H1 (cell line): ENCODE measurements around the gene CGB2.
"Not testable (repeated sequence)": the region's sequence is repeated elsewhere in the genome, so short reads cannot be mapped to it uniquely, and the experiment has no call there.

Experiments
- ATF3 ChIP-seq: IDR thresholded peaks from 2 replicates; pipeline ENCODE4 v1.6.1; 2011; ENCODE audit warnings: low read depth, mild to moderate bottlenecking, low read length; ENCODE audit not compliant: insufficient read depth
- EZH2 ChIP-seq: fragments of 200-600 bp; sonication (generic); IDR thresholded peaks from 2 replicates; pipeline ENCODE4 v1.7.1; 2012; ENCODE audit warnings: low read depth, mild to moderate bottlenecking, moderate library complexity, low read length, inconsistent platforms; ENCODE audit not compliant: severe bottlenecking

GRCh38 chr19:49050376-49051033, 18.8 kb downstream of the CGB2 start:
- TF ChIP-seq ATF3, EZH2: not testable (repeated sequence)
